Stimulated activated CD4-positive, alpha-beta T cell treated with anti-CD3 and anti-CD28 coated beads, Interleukin-15, amount 100 ng/mL, for 48 hours (primary cell): Measurements from ENCODE around the gene METTL3.
A peak's percentile ranks its signal among the peaks of the same experiment; 100 is the strongest.

Experiments
- DNase-seq, 2 donors: peaks; one replicate each; pipeline ENCODE4 v3.0.0-alpha.2; 2020; ENCODE audit warnings: low read depth in 2 of 2

METTL3 gene

GRCh38 chr14:21476925-21477681, 34.0 kb downstream of the METTL3 start, which contains the start of the genes RAB2B and TOX4:
RAB2B (minus strand) TSS chr14:21476959; CDS start chr14:21476872, 87 bp downstream.
TOX4 (plus strand) TSS chr14:21477195; CDS start chr14:21477279, 84 bp downstream.
- DNase-seq: peak; percentile 89 to 94

- peak in 1 of 2 donors; percentile 71 for DNase-seq
Measured at GRCh38 chr14:21476523-21476924, 34.6 kb downstream of the METTL3 start.

- no peak for DNase-seq
Measured at GRCh38 chr14:21475767-21476522, 35.2 kb downstream of the METTL3 start.

- DNase-seq: no peak
Measured at GRCh38 chr14:21467616-21468015, 43.5 kb downstream of the METTL3 start.

- peak; percentile 99 for DNase-seq
Measured at GRCh38 chr14:21455912-21456667, 55.0 kb downstream of the METTL3 start, which contains the start of gene CHD8. CHD8 (minus strand) TSS chr14:21456123; CDS start chr14:21431643, 24,480 bp downstream.

GRCh38 chr14:21455592-21455911, 55.6 kb downstream of the METTL3 start:
- DNase-seq: no peak

GRCh38 chr14:21454843-21455544, 56.1 kb downstream of the METTL3 start:
- no peak for DNase-seq

GRCh38 chr14:21449899-21450216, 61.3 kb downstream of the METTL3 start:
- DNase-seq: no peak
